ENCODE measurements around the gene PLXNC1. TPM values are rescaled to one million over a fixed set of nuclear protein-coding genes. Genes with fewer than 3 reads are reported as not detected.

PLXNC1 gene
- total and polyA plus RNA-seq, 2 of the 8 experiments (the other 6 are each of a cell fraction or from before 2014, with no cell fraction given) = 0.83 to 2.0 TPM

DNA sequence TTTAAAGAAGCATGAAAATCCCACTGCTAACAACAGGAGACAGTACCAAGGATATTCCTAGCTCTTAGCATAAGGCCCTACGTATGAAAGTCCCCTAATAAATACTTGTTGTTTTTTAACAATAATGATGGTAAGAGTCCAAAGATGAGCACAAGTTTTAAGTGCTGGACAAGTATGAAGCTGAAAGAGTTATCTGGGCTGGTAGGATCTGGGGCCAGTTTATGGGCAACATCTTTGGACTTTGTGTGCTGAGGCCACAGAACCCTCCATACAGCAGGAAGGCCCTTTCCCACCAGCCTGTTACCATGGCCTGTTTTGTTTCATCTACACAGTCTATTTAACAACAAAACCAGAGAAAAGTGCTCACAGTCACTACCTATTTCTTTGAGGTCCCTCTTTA, 12.5 kb upstream of the PLXNC1 start:
- CTCF ChIA-PET (ENCODE audit: partially characterized antibody) = interaction anchor here (0.6 to 5.7 kb wide), 15 partner anchors 9 to 709 kb away, joined by 3 to 40 read pairs (median 5); no protein-coding TSS in a partner anchor
- Histone ChIP-seq H2AK5ac (ENCODE audit: low read depth, low read length) (no peak overlapping the region), H2BK120ac (replicated peaks; ENCODE audit: low read depth, low read length) (no peak overlapping the region), H2BK12ac (ENCODE audit: low read depth, low read length) (no peak overlapping the region), H2AFZ (ENCODE audit: low read length) (no peak overlapping the region), H3K9me3 (ENCODE audit: insufficient read depth in 2 of 2, low read depth in 1 of 2, low read length in 1 of 2) (no peaks in the 10 kb centered on the region), H3K4me1 (replicated peaks in 1 of 4; ENCODE audit: control insufficient read depth in 3 of 4, insufficient read depth in 4 of 4, low read length in 3 of 4) (no peaks in the 10 kb centered on the region), H2BK20ac (ENCODE audit: low read length) (no peak overlapping the region), H4K8ac (ENCODE audit: extremely low read depth, insufficient read depth, low read length) (no peak overlapping the region), H4K91ac (replicated peaks; ENCODE audit: insufficient read length, low read length) (no peak overlapping the region), H3K56ac (replicated peaks; ENCODE audit: insufficient read length, low read depth, low read length) (no peak overlapping the region), H3K14ac (ENCODE audit: insufficient read length) (no peak overlapping the region), H3K36me3 (ENCODE audit: control insufficient read depth in 2 of 4, insufficient read depth in 4 of 4, low read length in 3 of 4) (no peaks in the 10 kb centered on the region), H3K4ac (replicated peaks; ENCODE audit: insufficient read length, low read depth, low read length) (no peak overlapping the region), H3K79me2 (ENCODE audit: control insufficient read depth in 1 of 2, insufficient read depth in 2 of 2, low read length in 2 of 2) (no peaks in the 10 kb centered on the region), H3K4me2 (ENCODE audit: insufficient read depth in 1 of 2, low read depth in 2 of 2, low read length in 2 of 2) (no peak overlapping the region), H2BK5ac (ENCODE audit: low read depth, low read length) (no peak overlapping the region), H3K27ac (ENCODE audit: low read depth, low read length) (no peak overlapping the region), H2BK15ac (ENCODE audit: low read length) (no peak overlapping the region), H4K5ac (ENCODE audit: insufficient read length, low read depth, low read length) (no peak overlapping the region), H3K9ac (replicated peaks in 1 of 4; ENCODE audit: extremely low read depth in 1 of 4, low read depth in 3 of 4, low read length in 3 of 4) (no peak overlapping the region), H3K18ac (ENCODE audit: extremely low read depth, low read length) (no peak overlapping the region), H3K4me3 (ENCODE audit: extremely low read depth in 1 of 4, insufficient read depth in 2 of 4, low read depth in 3 of 4, low read length in 4 of 4) (no peak overlapping the region), H3K23ac (ENCODE audit: insufficient read length) (no peak overlapping the region), H3K23me2 (ENCODE audit: low read depth, low read length) (no peaks in the 10 kb centered on the region), H3K79me1 (ENCODE audit: low read depth, low read length) (no peaks in the 10 kb centered on the region), H3K27me3 (replicated peaks in 1 of 4; ENCODE audit: control insufficient read depth in 3 of 4, extremely low read depth in 1 of 4, insufficient read depth in 3 of 4, low read length in 3 of 4) (no peaks in the 10 kb centered on the region; a peak in 1 of 7 replicates), H4K20me1 (replicated peaks in 1 of 2; ENCODE audit: control insufficient read depth in 1 of 2, insufficient read depth in 2 of 2, low read length in 2 of 2) (no peaks in the 10 kb centered on the region)
- POLR2A ChIA-PET (ENCODE audit: partially characterized antibody) = no interaction called here
- no peak for DNase-seq (ENCODE audit: low read depth in 1 of 2, low spot score in 2 of 2)
- 96% methylated on average over 1 of the region's 1 CpG; no CpG with 5 or more reads in 1 of the 2 experiments for WGBS, 2 experiments (ENCODE audit: extremely low coverage in 1 of 2, insufficient coverage in 1 of 2, insufficient read length in 1 of 2, insufficient replicate concordance in 2 of 2, low coverage in 1 of 2, low lambda C conversion rate in 2 of 2, missing lambda C conversion rate in 1 of 2)
- FAIRE-seq = no peak
